GM12891 (cell line): ENCODE data around the gene KCND3.

Experiments
- DNase-seq: peaks from one replicate; pipeline ENCODE4 v3.0.0; 2011; ENCODE audit warnings: low spot score; ENCODE audit not compliant: insufficient read length
- FAIRE-seq: peaks from 2 replicates; lab custom pipeline; 2011; peaks lifted over from hg19 to GRCh38; lab: Jason Lieb, UNC
- PAX5 ChIP-seq: IDR thresholded peaks from 2 replicates; pipeline ENCODE4 v1.6.1; 2011; ENCODE audit warnings: low read length, moderate library complexity, mild to moderate bottlenecking; ENCODE audit not compliant: insufficient read depth, severe bottlenecking
- POLR2A ChIP-seq: IDR thresholded peaks from 2 replicates; pipeline ENCODE4 v1.6.1; 2011; ENCODE audit warnings: low read depth, low read length, control low read depth
- POLR2AphosphoS5 ChIP-seq: IDR thresholded peaks from 2 replicates; pipeline ENCODE4 v1.6.1; 2011; ENCODE audit warnings: low read depth, low read length, control low read depth
- POU2F2 ChIP-seq: IDR thresholded peaks from 2 replicates; pipeline ENCODE4 v1.6.1; 2011; ENCODE audit warnings: low read depth, mild to moderate bottlenecking, control low read depth, low read length, moderate library complexity
- SPI1 ChIP-seq: IDR thresholded peaks from 2 replicates; pipeline ENCODE4 v1.6.1; 2011; ENCODE audit warnings: low read depth, low read length, control low read depth
- TAF1 ChIP-seq: IDR thresholded peaks from 2 replicates; pipeline ENCODE4 v1.6.1; 2011; ENCODE audit warnings: low read depth, low read length, control low read depth

Gene KCND3

DNA sequence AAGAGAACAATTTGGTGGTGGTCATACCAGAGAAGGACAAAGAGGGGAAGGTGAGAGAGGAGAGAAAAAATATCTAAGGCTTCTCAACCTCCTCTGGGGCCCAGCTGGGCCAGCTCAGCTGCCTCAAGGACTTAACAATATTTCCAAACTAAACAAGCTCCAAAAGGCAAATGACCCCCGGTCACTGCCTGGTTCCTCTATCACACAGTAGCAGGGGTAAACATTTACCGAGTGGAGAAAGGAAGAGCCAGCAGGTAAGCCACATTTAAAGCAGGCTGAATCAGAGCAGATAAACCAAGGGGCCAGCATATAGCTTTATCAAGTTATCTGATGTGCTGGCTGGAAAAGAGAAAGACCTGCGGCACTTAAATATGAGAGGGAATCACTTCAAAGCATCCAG lies 102.1 kb downstream of the KCND3 start:
- FAIRE-seq (no peak), DNase-seq (no peak)
- TF ChIP-seq POLR2A = no peak
- TF ChIP-seq SPI1 = no peak
- TF ChIP-seq PAX5 = no peak
- TF ChIP-seq POLR2AphosphoS5 = no peak
- TF ChIP-seq TAF1 = no peak
- TF ChIP-seq POU2F2 = no peak

DNA sequence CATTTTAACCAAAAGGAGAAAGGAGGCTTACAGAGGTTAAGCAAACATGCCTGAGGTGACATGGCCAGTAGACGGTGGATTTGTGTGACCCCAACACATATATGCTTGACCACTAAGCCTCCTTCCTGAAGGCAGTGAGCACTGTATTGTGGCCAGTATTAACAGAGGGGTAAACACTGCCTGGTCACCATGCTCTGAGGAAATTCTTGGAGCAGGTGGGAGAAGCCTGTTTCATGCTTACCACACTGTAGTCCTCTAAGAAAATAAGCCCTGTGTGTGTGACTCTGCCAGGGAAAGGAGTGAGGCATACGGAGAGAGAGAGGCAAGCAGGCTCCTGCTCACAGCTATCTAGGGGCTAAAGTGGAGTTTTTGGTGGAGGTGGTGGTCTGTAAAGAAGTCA lies 102.7 kb downstream of the KCND3 start:
- DNase-seq (no peak), FAIRE-seq (no peak)
- no peak for TF ChIP-seq POLR2A
- no peak for TF ChIP-seq SPI1
- no peak for TF ChIP-seq PAX5
- no peak for TF ChIP-seq TAF1
- no peak for TF ChIP-seq POLR2AphosphoS5
- no peak for TF ChIP-seq POU2F2

DNA sequence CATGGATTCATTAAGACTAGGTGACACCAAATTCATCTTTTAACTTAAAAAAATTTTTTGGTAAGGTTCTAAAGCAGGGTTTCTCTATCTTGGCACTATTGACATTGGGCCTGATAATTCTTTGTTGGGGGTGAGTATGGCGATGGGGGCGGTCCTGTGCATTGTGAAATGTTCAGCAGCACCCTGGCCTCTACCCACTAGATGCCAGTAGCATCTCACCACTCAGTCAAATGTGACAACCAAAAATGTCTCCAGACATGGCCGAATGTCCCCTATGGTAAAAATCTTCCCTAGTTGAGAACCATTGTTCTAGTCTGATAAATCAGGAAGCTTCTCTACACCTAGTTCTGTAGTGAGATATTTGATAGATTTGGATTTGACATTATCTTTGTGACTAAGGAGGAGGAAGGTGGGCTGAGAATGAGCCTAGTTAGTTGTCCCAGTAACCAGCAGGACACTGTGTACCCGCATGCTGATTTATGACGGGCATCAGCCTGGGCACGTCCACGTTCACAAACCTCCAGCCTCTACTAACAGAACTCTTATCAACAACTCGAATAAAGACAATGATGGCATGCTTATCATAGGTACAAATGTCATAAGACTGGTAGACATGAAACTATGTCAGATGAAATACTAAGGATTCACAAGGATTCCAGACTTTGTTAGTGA lies 104.6 kb downstream of the KCND3 start:
- FAIRE-seq (no peak), DNase-seq (no peak)
- TF ChIP-seq POLR2AphosphoS5 (no peak), SPI1 (no peak), PAX5 (no peak), TAF1 (no peak), POU2F2 (no peak), POLR2A (no peak)

DNA sequence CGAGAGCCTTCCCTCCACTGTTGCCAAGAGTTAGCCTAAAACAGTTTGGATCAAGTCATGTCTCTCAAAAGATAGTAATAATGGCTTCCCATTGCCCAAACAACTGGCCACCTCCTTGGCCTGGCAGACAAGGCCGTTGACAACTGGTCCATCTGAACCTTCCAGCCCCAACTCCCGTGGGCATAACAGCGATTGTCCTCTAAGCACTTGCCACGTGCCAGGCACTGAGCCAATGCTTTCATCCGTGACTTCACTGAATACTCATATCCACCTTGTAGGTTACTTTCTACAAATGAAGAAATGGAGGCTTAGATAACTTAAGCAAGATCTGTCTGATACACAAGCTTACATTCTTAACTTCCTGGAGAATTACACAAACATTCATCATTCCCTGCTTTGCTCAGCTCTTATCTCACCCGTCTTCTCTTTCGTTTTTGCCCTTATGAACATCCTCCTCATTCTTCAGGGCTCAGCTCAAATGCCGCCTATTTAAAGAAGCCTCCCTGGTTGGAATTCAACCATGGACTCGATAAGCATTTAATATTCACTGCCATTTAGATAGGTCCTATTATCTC lies 106.4 kb downstream of the KCND3 start:
- TF ChIP-seq POLR2AphosphoS5 (no peak), SPI1 (no peak), TAF1 (no peak), PAX5 (no peak), POLR2A (no peak), POU2F2 (no peak)
- no peak for DNase-seq
- FAIRE-seq = no peak

DNA sequence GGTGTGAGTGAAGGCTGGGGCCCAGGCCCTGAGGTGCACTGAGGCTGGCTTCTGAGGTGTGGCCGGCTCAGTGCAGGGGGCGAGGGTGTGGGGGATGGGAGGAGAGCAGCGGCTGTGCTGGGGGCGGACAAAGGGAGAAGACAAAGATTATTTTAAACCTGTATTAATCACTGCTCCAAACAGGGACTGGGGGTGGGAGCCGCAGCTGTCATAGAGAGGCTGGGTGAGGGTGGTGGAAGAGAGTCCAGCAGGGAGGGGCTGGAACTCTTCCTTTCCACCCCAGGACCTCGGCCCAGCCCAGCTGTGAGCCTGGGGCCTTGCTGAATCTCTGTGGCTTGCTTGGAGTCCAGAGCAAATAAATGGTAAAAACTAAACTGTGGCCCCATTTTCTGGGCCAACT lies 106.9 kb downstream of the KCND3 start:
- TF ChIP-seq TAF1 (no peak), SPI1 (no peak), PAX5 (no peak), POLR2A (no peak), POU2F2 (no peak), POLR2AphosphoS5 (no peak)
- DNase-seq = no peak
- FAIRE-seq = no peak

DNA sequence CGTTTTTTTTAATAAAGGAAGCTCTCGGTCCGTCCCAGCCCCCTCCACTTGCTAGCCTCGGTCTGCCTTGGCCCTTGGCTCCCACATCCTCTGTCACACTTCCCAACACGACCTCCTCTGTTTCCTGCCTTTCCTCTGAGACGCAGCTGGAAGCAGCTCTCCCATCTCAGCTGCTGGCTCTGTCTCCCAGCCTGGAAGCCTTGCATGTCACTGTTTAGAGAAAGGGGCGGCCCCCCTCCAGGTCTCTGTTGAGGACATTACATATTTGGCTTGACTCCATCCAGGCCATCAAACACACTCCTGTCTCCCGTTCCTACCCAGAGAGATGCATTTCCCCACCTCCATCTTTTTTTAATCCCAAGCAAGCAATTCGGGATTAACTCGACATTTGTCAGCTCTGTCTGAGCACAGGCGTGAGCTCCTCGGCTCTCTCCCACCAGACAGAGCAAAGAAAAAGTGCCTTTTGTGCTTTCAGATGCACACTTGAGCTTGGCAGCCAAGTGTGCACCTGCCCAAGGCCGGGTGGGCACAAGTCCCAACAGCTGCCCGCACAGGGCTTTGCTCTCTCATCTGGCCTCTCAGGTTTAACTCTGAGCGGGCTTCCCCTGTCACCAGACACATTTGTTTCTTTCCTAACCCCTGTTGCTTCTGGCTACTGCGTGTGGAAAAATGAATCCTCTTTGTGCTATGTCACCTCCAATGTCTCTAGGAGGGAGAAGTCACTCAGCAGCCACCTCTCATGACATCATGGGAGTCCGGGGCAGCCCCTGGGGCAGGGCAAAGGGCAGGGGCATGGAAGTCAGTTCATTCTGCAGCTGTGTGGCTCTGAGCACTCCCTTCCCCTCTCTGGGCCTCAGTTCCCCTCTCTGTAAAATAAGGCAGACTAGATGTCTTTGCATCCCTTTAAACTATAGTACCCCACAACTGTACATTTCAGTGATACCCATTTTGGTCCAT lies 108.3 kb downstream of the KCND3 start:
- TF ChIP-seq POLR2A (no peak), POU2F2 (no peak), POLR2AphosphoS5 (no peak), TAF1 (no peak), SPI1 (no peak), PAX5 (no peak)
- FAIRE-seq = no peak
- DNase-seq = no peak

DNA sequence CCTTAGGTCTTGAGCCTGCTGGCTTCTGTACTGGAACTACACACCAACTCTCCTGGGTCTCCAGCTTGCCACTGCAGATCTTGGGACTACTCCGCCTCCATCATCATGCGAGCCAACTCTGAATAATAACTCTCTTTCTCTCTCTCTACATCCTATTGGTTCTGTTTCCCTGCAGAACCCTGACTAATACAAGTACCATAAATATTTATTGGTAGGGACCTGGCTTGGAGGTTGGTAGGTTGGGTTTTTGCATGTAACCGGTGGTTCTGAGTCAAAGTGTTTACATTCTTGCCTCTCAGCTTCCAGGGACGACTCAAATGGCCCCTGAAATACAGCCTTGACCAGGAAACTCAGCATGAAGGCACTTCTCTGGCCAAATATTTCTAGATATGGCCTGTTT lies 110.4 kb downstream of the KCND3 start:
- DNase-seq = no peak
- TF ChIP-seq PAX5 (no peak), POLR2AphosphoS5 (no peak)
- no peak for FAIRE-seq

DNA sequence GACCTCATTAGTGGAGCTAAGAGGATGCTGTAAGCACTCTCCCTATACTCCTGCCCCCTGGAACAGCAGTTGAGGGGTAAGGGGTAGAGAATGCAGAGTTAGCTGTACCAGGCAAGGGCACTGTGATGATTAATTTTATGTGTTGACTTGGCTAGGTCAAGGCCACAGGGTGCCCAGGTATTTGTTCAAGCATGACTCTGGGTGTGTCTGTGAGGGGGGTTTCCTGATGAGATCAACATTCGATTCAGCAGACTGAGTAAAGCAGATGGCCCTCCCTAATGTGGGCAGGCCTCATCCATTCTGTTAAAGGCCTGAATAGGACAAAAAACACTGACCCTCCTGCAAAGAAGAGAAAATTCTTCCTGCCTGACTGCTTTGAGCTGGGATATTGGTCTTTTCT lies 110.8 kb downstream of the KCND3 start:
- no peak for FAIRE-seq
- TF ChIP-seq SPI1 = no peak
- no peak for TF ChIP-seq POU2F2
- no peak for TF ChIP-seq POLR2AphosphoS5
- TF ChIP-seq POLR2A = no peak
- no peak for TF ChIP-seq PAX5
- TF ChIP-seq TAF1 = no peak
- no peak for DNase-seq

DNA sequence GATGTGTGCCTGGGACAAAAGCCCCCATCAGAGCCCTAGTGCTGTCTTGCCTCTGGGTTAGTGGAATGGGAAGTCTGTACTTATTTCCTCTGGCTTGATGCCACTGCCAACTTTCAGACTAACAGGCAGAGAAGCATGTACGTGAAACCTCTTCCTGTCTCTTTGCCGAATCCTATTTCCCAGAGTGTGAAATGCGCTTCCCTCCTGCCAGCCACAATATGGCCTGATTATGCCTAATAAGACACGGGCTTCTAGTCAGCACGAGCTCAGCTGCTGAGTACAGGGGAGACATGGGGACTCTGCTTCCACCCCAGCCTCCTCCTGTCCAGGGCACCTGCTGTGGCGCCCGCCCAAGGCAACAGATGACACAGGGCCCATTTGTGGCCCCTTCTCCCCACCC lies 111.4 kb downstream of the KCND3 start:
- no peak for FAIRE-seq
- no peak for TF ChIP-seq POLR2A
- no peak for TF ChIP-seq SPI1
- no peak for TF ChIP-seq POU2F2
- TF ChIP-seq POLR2AphosphoS5 = no peak
- no peak for TF ChIP-seq TAF1
- no peak for TF ChIP-seq PAX5
- DNase-seq = no peak
